HG02938 (cell line): ENCODE measurements around the gene AMOTL1.
"Not testable (repeated sequence)": the region's sequence is repeated elsewhere in the genome, so short reads cannot be mapped to it uniquely, and the experiment has no call there.

ENCODE experiments used
- ATAC-seq: cut with Tn5 transposase; IDR thresholded peaks from one replicate; pipeline ENCODE4 v1.9.1; 2021; ENCODE audit warnings: mild to moderate bottlenecking, moderate library complexity; ENCODE audit not compliant: unreplicated experiment

Gene AMOTL1

DNA sequence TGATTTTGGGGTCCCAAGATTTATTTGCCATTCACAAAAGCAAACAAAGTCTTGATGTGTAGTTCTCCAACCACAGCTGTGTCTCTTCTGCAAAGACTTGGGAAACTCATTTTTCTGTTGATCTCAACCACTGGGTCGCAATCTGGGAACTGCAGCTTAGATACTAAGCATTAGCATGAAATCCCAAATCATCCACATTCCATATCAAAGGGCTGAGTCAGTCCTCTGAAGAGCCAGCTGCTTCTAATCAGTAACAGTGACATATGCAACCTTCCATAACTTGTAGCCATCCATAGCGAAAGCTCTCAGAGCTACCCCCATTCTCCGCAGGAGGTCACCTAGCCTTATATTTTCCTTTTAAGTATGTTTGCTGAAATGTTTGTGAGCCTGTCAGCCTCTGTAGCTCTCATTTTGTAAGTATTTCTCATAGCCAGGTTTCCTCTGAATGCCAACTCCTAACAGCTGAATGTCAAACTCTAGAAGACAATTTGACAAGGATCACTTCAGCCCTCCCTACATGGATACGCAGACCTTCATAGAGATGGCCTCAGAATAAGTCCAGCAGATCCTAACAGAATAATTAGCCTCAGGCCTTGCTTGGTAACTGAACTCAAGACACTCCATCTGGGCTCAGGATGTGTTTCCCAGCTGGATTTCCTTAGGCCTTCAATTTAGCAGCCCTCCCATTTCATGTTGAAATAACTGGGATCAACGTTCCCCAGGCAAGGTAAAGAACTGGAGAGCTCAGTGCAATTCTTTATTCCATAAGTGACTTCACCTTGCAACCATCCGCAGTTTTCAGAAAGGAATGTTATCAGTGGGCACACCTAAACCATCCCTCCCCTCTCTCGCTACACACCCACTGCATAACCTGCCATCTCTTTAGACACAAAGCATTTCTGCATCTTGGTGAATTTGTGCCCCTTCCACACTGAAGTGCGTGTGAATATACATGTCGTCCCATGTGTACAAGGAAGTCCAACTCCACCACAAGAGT is 44.9 kb downstream of the AMOTL1 start:
- not testable (repeated sequence) for ATAC-seq

DNA sequence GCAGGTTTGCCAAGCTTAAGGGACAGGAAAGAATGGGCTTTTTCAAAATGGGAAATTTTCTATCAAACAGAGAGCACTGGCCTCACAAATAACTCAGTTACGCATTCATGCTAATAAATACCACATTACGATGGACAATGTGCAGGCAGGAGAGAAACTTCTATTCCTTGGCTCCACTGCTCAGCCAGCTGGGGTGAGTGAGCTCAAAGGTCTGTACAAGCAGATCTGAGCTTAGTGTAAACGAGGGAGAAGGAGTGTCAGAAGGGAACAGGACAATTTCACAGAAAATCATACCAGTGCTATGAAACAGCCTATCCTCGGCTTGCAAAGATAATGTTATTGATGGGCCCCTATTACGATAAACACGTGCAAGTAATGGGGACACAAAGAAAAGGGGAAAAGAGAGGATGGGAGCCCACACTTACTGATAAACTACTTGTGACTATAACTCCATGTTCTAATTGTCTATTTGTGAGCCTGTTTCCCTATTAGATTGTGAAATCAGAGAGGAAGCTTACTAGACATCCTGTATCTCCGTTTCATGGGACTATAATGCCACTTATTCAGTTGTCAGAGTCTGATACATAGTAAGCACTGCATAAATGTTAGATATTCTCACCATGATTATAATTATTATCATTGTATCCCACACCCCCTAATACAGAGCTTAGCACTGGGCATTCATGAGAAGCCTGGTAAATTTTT is 46.3 kb downstream of the AMOTL1 start:
- no peak for ATAC-seq

DNA sequence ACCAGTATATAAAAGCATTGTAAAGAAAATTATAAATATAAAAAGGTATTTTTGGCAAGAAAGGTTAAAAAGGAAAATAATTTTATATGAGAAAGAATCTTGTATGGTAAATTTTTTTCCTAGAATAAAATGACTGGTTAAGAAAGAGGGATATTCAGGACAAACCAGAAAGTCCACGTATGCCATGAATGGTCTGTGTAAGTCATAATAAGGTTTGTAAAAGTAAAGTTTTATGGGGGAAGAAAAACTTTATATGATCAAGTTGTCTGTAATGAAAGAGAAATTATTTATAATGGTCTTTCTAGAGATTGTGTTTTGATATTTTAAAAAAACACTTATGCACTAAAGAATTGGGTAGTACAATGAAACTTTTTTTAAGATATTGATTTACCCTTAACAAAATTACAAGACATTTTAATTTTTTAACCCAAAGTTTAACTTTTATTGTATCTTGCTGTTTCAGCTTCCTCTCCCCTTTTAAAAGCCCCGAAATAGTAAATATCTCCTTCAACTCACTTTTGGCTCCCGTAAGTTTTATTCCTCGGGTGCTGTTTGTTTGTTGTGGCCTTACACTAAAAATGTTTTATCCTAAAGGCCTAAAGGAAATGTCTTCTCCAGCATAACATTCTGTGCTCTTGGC is 47.7 kb downstream of the AMOTL1 start:
- no peak for ATAC-seq

DNA sequence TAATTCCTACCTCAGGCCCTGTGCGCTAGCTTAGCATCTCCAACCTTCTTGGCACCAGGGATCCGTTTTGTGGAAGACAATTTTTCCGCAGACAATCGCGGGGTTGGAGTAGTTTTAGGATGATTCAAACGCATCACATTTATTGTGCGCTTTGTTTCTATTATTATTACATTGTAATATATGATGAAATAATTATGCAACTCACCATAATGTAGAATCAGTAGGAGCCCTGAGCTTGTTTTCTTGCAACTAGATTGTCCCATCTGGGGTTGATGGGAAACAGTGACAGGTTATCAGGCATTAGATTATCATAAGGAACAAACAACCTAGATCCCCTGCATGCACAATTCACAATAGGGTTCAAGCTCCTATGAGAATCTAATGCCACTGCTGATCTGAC is 52.3 kb downstream of the AMOTL1 start:
- no peak for ATAC-seq

DNA sequence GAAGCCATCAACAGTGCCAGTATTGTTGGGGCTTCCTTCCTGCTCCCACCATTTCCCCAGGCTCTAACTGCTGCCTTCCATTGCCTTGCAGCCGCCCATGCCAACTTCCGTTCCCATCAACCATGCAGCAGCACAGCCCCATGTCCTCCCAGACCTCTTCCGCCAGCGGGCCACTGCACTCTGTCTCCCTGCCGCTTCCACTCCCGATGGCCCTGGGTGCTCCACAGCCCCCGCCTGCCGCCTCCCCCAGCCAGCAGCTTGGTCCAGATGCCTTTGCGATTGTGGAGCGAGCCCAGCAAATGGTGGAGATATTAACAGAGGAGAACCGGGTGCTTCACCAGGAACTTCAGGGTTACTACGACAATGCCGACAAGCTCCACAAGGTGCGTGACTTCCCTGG is 53.3 kb downstream of the AMOTL1 start:
- no peak for ATAC-seq

DNA sequence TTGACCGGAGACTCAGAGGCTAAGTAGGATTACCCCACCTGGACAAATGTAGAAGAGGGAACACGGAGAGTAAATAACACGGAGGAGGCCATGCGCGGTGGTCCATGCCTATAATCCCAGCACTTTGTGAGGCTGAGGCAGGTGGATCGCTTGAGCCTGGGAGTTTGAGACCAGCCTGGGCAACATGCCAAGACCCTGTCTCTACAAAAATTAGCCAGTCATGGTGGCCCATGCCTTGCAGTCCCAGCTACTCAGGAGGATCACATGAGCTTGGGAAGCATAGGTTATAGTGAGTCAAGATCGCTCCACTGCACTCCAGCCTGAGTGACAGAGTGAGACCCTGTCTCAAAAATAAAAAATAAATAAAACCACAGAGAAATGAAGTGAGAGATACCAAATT is 53.9 kb downstream of the AMOTL1 start:
- no peak for ATAC-seq

DNA sequence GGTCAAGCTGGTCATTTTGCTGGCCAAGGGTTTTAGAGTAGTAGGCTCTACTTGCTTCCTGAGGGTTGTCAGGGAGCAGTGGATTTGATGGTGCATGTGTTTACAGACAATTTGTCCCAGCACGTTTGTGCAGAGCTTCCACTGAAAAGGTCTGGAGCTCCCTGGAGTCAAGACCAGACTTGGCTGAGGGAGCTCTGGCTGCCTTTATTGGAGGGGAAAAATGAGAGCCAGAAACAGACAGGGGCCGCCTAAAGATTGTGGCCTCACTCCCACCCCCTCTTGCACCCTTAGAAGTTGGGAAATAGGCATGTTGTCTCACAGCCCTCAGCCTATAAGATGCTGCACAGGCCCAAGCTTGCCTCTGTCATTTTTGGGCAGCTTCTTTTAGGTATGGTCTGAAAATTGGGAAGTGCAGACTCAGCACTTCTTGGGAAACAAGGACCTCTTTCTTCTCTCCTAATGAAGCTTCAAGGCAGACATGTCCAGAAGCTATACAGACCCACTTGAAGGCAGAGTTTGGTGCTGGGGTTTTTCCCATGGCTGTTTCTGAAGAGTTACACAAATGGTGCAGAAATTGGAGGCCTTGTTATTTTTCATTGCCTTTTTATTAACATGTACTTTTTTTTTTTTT is 55.1 kb downstream of the AMOTL1 start:
- ATAC-seq = no peak

DNA sequence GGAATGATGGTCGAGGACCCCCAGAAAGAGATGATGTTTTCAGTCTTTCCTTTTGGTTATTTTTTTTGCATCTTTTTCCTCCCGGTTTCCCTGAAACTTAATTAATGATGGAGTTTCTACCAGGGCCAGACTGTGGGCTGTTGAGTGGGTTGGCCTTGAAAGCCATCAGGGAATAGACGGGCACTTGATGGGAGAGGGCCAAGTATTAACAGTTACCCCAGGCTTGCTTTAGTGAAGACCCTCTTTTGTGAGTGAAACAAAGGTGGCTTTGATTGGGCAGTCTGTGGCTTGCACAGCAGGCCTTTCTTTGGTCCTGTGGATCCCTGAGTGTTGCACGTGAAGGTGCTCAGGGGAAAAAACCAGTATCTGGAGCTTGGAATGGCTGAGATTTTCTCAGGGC is 56.9 kb downstream of the AMOTL1 start:
- ATAC-seq = no peak

DNA sequence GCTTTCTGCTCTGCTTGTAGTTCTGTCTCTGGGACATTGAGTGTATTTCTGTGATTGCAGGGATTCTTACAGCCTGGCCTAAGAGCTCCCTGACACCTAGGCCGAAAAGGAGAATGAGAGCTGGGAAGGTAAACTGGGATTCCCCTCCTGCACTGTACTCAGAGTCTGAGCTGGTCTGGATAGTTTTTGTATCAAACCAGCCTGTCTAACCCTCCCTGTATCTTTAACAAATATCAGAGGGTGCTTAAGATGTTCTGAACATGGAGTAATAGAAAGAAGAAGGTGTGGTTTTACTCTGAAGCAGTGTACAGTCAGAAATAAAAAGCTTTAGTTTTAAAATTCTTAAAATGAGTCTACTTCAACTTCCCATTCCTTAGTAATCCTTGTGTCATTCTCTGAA is 57.3 kb downstream of the AMOTL1 start:
- no peak for ATAC-seq

DNA sequence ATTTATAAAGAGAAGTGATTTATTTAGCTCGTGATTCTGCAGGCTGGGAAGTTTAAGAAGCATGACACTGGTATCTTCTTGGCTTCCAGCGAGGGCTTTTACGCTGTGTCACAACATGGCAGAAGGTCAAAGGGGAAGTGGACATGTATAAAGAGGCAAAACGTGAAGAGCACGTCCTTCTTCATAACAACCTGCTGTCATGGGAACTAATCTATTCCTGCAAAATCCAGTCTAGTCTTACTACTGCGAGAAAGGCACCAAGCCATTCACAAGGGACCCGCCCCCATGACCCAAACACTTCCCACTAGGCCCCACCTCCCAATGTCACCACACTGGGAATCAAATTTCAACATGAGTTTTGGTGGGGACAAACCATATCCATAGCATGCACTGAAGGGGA is 58.3 kb downstream of the AMOTL1 start:
- ATAC-seq = no peak

DNA sequence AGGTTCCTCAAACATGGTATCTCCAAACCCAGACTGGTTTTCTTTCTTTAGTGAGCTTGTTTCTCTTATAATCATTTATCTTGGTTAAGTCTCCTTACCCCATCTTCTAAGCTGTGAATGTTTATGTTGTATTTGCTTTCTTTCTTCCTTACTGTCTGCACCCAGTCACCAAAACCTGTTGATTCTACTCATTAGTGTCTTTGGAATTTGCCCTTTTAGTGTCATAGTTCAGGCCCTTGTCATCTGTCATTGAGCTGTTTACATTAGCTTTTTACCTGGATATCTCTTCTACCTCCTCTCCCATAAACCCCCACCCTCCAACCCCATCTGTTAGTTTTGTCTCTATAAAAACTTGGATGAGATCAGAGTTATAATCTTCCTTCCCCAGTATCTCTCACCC is 59.9 kb downstream of the AMOTL1 start:
- no peak for ATAC-seq

DNA sequence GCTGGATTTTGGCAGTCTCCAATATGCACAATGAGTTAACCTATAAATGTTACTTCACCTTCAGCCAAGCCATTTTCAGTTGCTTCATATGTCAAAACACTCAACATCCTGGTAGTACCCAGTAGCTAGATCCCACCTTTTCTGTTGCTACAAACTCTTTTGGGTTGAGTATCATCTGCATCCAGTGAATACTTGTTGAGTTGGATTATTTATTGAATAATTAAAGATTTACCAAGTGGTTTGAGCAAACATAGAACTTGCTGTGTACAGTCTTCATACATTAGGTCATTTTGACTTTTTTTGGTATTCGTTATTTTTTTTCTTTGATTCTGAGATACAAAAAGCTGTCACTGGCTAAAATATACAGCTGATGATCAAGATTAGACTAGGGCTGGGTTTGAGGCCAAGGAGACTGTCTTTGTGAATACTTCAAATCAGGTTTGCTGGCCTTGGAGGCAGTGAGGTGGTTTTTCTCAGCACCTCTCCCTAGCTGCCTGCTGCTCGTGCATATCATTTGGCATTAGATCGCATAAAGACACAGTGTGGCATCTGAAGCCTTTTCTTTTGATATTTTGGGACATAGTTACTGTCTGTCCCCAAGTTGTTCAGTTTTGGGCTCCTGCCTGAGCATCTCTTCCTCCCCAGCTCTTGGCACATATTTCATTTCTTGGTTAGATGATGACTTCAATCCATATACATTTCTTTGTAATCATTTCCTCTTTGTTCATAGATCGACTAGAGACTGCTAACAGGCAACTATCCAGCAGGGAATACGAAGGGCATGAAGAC is 62.8 kb downstream of the AMOTL1 start:
- no peak for ATAC-seq

DNA sequence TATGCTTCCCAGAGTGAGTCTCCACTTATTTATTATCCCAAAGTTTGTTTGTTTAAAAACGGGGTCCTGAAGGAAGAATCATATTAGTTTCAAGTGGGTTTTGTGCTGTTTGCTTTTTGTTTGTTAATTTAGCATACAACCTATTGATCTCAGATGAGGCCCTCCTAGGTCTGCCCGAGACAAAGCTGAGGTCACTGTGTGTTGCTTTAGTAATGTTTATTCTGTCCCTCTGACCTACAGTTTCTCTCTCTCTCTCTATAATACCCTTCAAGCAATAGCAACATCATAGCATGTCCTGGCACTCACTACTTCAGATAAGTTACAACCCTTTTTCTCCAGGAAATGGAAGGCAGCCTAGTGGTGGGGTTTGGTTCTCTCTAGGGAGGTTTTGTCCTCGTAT is 63.4 kb downstream of the AMOTL1 start:
- ATAC-seq = no peak

DNA sequence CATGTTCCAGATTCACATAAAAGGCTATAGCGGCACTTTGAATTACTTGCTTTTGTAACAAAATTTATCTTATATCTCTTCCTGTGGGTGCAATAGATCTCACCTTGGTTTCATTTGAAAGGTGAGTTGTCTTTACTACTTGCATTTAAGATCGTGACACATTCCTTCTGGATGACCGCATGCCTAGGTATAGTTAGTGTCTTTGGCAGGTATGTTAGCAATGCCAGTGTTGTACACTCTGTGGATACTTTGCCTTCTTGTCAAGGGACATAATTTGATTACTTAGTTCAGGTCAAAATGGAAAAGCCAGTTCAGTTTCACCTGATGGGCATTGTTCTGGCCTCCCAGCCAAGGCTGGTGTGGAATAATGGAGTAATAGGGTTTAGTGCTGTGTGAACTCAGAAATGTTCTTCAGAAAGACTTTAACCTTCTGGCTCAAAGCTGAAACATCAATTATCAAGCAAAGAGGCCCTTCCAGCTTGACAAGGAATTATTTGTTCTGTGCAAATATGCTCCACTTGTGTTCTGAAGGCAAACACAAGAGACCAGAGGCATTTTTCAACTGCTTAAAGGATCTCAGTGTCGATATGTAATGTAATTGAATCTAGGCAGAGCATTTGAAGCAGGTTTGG is 64.6 kb downstream of the AMOTL1 start:
- ATAC-seq = no peak

DNA sequence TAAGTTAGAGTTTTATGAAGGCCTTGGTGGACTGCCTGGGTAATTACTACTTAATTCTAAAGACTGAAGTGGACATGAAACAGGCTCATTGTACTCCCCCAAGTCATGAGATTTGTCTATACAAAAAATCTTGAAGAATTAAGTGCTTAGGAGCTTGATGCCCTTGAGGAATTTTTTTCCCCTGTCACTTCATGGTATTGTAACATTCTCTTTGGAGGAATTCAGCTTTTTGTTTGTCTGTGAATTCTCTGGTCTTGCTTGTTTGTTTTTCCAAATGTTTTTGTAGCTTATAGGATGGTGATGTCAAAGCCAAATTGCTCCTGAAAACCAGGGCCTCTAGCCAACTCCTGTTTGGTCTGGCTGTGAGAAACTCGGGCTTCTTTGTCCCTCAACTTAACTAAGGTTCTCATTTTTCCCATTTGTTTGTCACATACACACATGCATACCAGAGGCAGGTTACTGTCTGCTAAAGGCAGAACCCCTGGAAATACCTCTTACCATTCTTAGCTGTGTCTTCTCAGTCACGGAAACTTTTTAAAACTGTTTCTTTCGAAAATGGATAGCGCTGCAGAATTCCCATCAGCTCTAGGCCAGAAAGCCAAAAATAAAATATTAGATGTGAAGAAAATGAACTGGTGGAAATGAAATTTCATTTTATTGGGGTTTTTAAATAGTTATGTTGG is 66.9 kb downstream of the AMOTL1 start:
- no peak for ATAC-seq

DNA sequence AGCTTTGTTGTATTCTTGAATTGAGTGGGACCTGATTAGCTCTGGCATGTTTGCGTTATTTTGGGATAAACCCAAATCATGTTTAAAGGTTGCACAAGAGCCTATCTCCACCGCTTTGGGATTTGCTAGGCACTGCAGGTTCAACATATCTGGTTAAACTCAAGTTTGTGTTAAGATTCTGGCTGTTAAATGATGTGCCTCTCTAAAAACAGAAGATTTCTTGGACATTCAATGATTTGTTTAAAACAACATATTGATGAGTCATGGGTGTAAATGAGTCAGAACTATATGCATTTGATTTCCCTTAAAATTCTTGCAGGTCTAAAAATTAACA is 67.4 kb downstream of the AMOTL1 start:
- ATAC-seq = no peak

DNA sequence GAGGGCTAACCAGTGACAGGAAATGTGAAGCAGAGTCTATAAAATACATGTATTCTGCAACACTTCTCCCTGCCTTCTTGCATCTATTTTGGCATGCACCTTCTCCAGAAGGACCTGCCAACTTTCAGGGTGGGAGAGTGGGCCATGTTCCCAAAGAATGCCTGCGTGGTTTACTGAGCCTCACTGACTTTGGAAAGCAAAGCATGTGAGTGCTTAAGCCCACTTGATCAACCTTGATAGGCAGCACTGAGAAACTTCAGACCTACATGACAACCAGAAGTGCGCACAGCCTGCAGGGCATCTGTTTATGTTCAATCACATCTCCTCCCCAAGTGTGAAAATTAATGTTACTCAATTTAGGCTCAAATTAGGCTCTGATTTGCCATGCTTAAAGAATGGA is 69.2 kb downstream of the AMOTL1 start:
- ATAC-seq = no peak

DNA sequence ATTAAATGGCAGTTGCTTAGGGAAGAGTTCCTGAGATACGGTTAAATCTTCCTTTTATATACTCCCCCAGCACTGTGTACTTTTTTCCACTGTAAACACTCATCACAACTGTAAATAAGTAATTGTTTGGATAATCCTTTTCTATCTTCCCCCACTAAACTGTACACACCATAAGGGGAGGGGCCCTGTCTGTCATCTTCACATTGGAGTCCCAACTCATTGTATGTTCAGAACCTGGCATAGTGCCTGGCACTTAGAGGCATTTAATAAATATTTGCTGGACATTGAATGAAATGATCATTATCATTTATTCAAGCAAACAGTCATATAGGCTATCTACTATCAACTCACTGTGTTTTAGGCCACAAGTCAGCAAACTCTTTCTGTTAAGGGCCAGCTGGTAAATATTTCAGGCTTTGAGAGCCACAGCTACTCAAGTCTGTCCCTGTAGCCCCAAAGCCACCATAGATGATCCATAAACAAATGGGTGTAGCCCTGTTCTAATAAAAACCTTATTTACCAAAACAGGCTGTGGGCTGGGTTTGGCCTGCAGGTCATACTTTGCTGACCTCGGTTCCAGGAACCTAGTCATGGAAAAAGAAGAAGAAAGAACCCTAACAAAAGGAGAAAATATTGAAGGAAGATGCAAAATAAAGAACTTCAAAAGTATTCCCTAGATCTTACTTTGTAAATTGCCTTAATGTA is 70.0 kb downstream of the AMOTL1 start:
- no peak for ATAC-seq

DNA sequence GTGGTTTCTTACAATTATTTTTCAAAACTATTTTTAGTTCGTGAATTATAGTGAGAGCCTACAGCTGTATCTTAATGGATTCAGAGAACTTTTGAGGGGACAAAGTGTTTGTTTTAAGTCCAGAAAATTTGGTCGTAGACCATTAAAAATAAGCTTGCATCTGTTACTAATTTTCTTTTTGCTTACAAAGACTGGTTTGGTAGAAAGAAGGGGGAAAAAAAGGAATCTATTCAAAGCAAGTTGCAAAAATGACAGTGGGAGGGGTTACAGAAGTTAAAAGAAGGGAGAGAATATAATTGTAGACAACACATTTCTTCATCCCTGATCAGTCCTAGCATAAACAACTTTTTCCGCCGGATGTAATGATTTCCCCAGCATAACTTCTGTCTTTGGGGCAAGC is 72.1 kb downstream of the AMOTL1 start:
- no peak for ATAC-seq
